ENCODE data around the gene EPN1.

EPN1 gene

DNA sequence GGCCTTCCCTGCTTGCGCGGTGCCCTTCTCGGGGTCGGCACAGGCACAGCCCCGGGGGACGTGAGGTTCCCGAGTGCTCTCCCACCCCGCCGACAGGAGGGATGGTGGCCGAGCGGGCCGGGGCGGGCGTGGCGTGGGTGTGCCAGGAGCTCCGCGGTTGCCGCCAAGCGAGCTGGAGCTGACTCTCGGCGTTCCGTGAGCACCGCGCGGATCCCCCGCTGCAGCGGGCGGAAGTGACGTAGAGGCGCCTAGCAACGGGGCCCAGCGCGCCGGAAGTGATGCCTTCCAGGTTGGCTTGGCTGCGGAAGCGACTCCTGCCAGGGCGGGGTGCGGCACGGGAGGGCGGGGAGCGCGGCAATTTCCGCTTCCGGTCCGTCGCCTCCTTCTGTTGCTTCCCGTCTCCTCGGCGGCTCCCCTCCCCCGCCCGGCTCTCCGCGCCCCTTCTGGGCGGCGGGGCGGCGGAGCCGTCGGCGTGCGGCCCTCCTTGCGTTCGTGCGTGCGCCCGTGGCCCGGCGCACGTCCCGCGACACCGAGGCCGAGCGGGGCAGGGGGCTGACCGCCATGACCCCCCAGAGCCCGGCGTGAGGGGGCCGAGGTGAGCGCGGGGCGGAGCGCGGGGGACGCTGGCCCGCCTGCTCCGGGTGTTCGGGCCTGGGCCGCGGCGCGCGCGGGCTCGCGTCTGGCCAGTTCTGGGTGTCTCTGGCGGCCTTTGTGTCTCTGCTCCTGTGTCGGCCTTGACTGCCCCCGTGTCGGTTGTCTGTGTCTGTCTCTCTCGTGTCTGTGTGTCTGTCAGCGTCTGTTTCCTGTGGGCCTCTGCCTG, at the start of gene EPN1:
EPN1 (plus strand) TSS at position 386 of the 820 bp plus-strand sequence. CDS start 3,402 bp downstream, outside the sequence.
- peak; percentile 85 for DNase-seq (ENCODE audit: low read depth)
- peak within 1 kb of the TSS; percentile 88 for H3K4me3 ChIP-seq (ENCODE audit: low read length)

GRCh38 chr19:55626350-55626749, 48.7 kb upstream of the EPN1 start:
- no peak overlapping the region for H3K4me3 ChIP-seq (ENCODE audit: low read length)
- no peak for DNase-seq (ENCODE audit: low read depth)

More for the DNA sequence above, at the start of gene EPN1:
- no peak for TF ChIP-seq CTCF (conservative IDR thresholded peaks at IDR 0.05; ENCODE audit: low read depth, low read length)

DNA sequence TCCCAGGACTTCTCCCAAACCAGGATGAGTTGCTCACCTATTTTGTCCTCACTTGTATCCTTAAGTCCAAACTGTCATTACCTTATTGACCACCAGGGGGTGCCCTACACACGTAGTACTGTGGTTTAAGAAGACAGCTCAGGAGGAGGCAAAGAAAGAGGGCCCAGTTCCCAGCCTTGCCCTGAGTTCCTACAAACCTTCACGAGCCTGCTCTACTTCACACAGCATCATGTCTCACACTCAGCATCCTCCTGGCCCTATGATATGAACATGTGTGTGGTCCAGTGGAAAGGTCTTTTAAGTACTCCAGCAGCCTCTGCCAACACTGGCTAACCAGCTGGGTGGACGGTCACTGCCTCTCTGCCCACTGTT, 42.6 kb upstream of the EPN1 start:
- no peak overlapping the region for H3K4me3 ChIP-seq (ENCODE audit: low read length)
- TF ChIP-seq CTCF (conservative IDR thresholded peaks at IDR 0.05; ENCODE audit: low read depth, low read length), result peak; percentile 82

More at GRCh38 chr19:55626350-55626749, 48.7 kb upstream of the EPN1 start:
- TF ChIP-seq CTCF (conservative IDR thresholded peaks at IDR 0.05; ENCODE audit: low read depth, low read length), result no peak

GRCh38 chr19:55633861-55634260, 41.2 kb upstream of the EPN1 start:
- no peak overlapping the region for H3K4me3 ChIP-seq (ENCODE audit: low read length)

More for the DNA sequence above, 42.6 kb upstream of the EPN1 start:
- DNase-seq (ENCODE audit: low read depth), result peak; percentile 77

DNA sequence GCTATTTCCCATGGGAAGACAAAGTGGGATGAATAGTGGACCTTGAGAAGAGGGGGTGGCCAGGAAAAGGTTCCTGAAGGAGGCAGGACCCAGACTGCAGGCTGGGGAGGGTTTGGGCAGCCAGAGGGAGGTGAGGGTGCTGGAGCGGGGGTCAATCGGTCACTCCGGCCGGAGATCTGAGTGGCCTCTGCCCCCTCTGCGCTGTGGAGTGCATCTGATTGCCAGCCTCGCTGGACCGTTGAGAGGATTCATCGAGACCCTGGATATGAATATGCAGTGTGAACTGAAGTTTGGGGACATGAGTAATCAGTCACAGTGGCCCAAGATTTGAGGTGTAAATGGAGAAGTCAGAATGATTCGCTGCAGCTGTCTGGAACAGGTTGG, 39.7 kb upstream of the EPN1 start:
- no peak for DNase-seq (ENCODE audit: low read depth)
- TF ChIP-seq CTCF (conservative IDR thresholded peaks at IDR 0.05; ENCODE audit: low read depth, low read length), result no peak
- H3K4me3 ChIP-seq (ENCODE audit: low read length), result peak overlapping the region; percentile 99

More at GRCh38 chr19:55633861-55634260, 41.2 kb upstream of the EPN1 start:
- no peak for TF ChIP-seq CTCF (conservative IDR thresholded peaks at IDR 0.05; ENCODE audit: low read depth, low read length)
- DNase-seq (ENCODE audit: low read depth), result no peak

GRCh38 chr19:55635856-55636440, 39.1 kb upstream of the EPN1 start:
- TF ChIP-seq CTCF (conservative IDR thresholded peaks at IDR 0.05; ENCODE audit: low read depth, low read length), result no peak
- peak overlapping the region; percentile 99 for H3K4me3 ChIP-seq (ENCODE audit: low read length)
- DNase-seq (ENCODE audit: low read depth), result no peak

Data from retinal pigment epithelial cell (primary cell).